WTC11 (cell line): ENCODE data around the gene FAM227A. TPM values are rescaled to one million over a fixed set of nuclear protein-coding genes. Genes with fewer than 3 reads are reported as not detected.
A peak's percentile ranks its signal among the peaks of the same experiment; 100 is the strongest.

Experiments
- ATF1 ChIP-seq: sonication (generic); formaldehyde crosslinking; IDR thresholded peaks from 2 replicates; pipeline ENCODE4 v1.8.1; 2023; ENCODE audit warnings: mild to moderate bottlenecking, moderate library complexity, missing genetic modification reagents
- CTCF ChIP-seq: fragments of 200-600 bp; IDR thresholded peaks from 2 replicates; pipeline ENCODE4 v1.8.0; 2022; ENCODE audit warnings: antibody characterized with exemption
- EMX1 ChIP-seq: fragments of 250-450 bp; sonication (Bioruptor Pico); IDR thresholded peaks from 2 replicates; pipeline ENCODE4 v1.8.0; 2021; ENCODE audit warnings: mild to moderate bottlenecking
- ETV6 ChIP-seq: sonication (generic); formaldehyde crosslinking; IDR thresholded peaks from 2 replicates; pipeline ENCODE4 v1.8.1; 2022; ENCODE audit warnings: mild to moderate bottlenecking, missing genetic modification reagents
- FOXK1 ChIP-seq: sonication (generic); formaldehyde crosslinking; IDR thresholded peaks from 2 replicates; pipeline ENCODE4 v1.8.0; 2022; ENCODE audit warnings: mild to moderate bottlenecking, moderate library complexity, missing genetic modification reagents
- GABPB1 ChIP-seq: sonication (generic); formaldehyde crosslinking; IDR thresholded peaks from 2 replicates; pipeline ENCODE4 v1.8.1; 2023; ENCODE audit warnings: mild to moderate bottlenecking, missing genetic modification reagents
- HMGXB4 ChIP-seq: sonication (generic); formaldehyde crosslinking; IDR thresholded peaks from 2 replicates; pipeline ENCODE4 v1.8.1; 2023; ENCODE audit warnings: mild to moderate bottlenecking, moderate library complexity, missing genetic modification reagents
- IRF2 ChIP-seq: sonication (generic); formaldehyde crosslinking; IDR thresholded peaks from 2 replicates; pipeline ENCODE4 v1.8.0; 2022; ENCODE audit warnings: low read depth, missing genetic modification reagents, borderline replicate concordance
- JUN ChIP-seq: sonication (generic); formaldehyde crosslinking; IDR thresholded peaks from 2 replicates; pipeline ENCODE4 v1.8.0; 2023; ENCODE audit warnings: mild to moderate bottlenecking, missing genetic modification reagents
- NFATC4 ChIP-seq: fragments of 250-450 bp; sonication (Bioruptor Pico); IDR thresholded peaks from 2 replicates; pipeline ENCODE4 v1.9.0; 2021; ENCODE audit warnings: mild to moderate bottlenecking
- NFE2L1 ChIP-seq: sonication (generic); formaldehyde crosslinking; IDR thresholded peaks from 2 replicates; pipeline ENCODE4 v1.8.1; 2023; ENCODE audit warnings: missing genetic modification reagents
- PRRX2 ChIP-seq: fragments of 250-450 bp; sonication (Bioruptor Pico); IDR thresholded peaks from 2 replicates; pipeline ENCODE4 v1.8.0; 2021; ENCODE audit warnings: mild to moderate bottlenecking
- RORB ChIP-seq: fragments of 250-450 bp; sonication (Bioruptor Pico); IDR thresholded peaks from 2 replicates; pipeline ENCODE4 v1.9.0; 2021; ENCODE audit warnings: mild to moderate bottlenecking
- SMAD3 ChIP-seq: sonication (generic); formaldehyde crosslinking; IDR thresholded peaks from 2 replicates; pipeline ENCODE4 v1.8.0; 2022; ENCODE audit warnings: missing genetic modification reagents, mild to moderate bottlenecking, borderline replicate concordance
- SMAD4 ChIP-seq: sonication (generic); formaldehyde crosslinking; IDR thresholded peaks from 2 replicates; pipeline ENCODE4 v1.8.0; 2022; ENCODE audit warnings: mild to moderate bottlenecking, missing genetic modification reagents
- ZBTB43 ChIP-seq: sonication (generic); formaldehyde crosslinking; IDR thresholded peaks from 2 replicates; pipeline ENCODE4 v1.8.1; 2023; ENCODE audit warnings: mild to moderate bottlenecking, missing genetic modification reagents
- ZNF121 ChIP-seq: sonication (generic); formaldehyde crosslinking; IDR thresholded peaks from 2 replicates; pipeline ENCODE4 v1.8.0; 2023; ENCODE audit warnings: missing genetic modification reagents
- ZNF425 ChIP-seq: fragments of 250-450 bp; sonication (Bioruptor Pico); conservative IDR thresholded peaks from 2 replicates; pipeline ENCODE4 v1.9.0; 2021; ENCODE audit warnings: mild to moderate bottlenecking
- total RNA-seq: library from RNA; stranded (reverse); gene quantifications from 3 replicates; pipeline ENCODE4 v1.2.3, GENCODE V29; 2021
- TF ChIP-seq, protein P1 (sequence below): sonication (generic); formaldehyde crosslinking; IDR thresholded peaks from 2 replicates; pipeline ENCODE4 v1.8.1; 2023; ENCODE audit warnings: mild to moderate bottlenecking, missing genetic modification reagents, borderline replicate concordance
- TF ChIP-seq, protein P2 (sequence below): sonication (generic); formaldehyde crosslinking; conservative IDR thresholded peaks from 2 replicates; pipeline ENCODE4 v1.8.1; 2023; ENCODE audit warnings: mild to moderate bottlenecking, low read depth, missing genetic modification reagents, moderate library complexity
- TF ChIP-seq, protein P3 (sequence below): sonication (generic); formaldehyde crosslinking; conservative IDR thresholded peaks from 2 replicates; pipeline ENCODE4 v1.8.1; 2022; ENCODE audit warnings: mild to moderate bottlenecking, missing genetic modification reagents

The FAM227A gene
- total RNA-seq, 1 experiment from 2014 or later: 3.8 TPM

DNA sequence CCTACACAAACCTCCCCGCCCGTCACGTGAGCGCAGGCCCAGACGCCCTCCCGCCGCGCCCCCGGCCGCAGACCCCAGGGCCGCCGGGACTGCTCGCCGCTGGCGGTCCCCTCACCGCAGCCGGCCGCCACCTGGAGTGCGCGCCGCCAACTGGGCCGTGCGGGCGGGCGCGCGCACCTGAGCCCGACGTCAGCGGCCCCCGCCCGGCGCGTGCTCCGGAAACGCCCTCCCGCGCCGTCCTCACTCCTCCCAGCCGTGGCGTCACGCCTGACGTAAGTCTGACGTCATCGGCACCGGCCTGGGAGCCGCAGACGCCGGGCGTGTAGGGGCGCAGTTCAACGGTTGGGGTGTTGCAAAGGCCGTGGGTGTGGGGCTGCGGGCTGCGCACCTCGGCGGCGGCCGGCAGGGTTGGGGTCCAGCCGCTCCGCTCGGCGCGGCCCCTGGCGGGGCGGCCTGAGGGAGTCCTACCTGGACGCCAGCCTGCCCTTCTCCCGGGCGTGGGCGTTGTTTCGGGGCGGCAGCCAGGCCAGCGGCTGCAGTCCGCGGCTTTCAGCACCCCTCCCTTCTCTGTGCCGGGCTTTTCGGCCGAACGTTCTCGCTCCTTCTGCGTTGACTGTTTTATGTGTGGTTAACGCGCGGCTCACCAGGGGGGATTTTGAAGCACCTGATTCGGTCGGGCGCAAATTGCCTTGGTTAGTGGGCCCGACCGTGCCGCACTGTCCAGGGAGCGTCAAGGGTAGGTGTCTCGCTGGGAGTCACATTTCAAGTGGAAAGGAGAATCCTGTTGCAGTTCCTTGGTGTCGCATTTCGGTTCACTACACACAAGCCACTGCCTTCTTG is 44.8 kb upstream of the FAM227A start, which contains the start of gene JOSD1 (continued):
- TF ChIP-seq, protein P1, sequence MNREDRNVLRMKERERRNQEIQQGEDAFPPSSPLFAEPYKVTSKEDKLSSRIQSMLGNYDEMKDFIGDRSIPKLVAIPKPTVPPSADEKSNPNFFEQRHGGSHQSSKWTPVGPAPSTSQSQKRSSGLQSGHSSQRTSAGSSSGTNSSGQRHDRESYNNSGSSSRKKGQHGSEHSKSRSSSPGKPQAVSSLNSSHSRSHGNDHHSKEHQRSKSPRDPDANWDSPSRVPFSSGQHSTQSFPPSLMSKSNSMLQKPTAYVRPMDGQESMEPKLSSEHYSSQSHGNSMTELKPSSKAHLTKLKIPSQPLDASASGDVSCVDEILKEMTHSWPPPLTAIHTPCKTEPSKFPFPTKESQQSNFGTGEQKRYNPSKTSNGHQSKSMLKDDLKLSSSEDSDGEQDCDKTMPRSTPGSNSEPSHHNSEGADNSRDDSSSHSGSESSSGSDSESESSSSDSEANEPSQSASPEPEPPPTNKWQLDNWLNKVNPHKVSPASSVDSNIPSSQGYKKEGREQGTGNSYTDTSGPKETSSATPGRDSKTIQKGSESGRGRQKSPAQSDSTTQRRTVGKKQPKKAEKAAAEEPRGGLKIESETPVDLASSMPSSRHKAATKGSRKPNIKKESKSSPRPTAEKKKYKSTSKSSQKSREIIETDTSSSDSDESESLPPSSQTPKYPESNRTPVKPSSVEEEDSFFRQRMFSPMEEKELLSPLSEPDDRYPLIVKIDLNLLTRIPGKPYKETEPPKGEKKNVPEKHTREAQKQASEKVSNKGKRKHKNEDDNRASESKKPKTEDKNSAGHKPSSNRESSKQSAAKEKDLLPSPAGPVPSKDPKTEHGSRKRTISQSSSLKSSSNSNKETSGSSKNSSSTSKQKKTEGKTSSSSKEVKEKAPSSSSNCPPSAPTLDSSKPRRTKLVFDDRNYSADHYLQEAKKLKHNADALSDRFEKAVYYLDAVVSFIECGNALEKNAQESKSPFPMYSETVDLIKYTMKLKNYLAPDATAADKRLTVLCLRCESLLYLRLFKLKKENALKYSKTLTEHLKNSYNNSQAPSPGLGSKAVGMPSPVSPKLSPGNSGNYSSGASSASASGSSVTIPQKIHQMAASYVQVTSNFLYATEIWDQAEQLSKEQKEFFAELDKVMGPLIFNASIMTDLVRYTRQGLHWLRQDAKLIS (CRISPR knock-in tag): no peak
- TF ChIP-seq NFATC4 (CRISPR knock-in tag) (no peak), PRRX2 (CRISPR knock-in tag) (no peak), HMGXB4 (CRISPR knock-in tag) (peak; percentile 91), EMX1 (CRISPR knock-in tag) (0 out of 2 replicates have a peak, but pooled peaks have one; percentile 6), ZNF425 (no peak), RORB (CRISPR knock-in tag) (no peak), ATF1 (CRISPR knock-in tag) (peak; percentile 68; the same call in 1 of the 2 replicates), SMAD4 (CRISPR knock-in tag) (no peak), SMAD3 (CRISPR knock-in tag) (no peak), NFE2L1 (peak; percentile 57; the same call in 1 of the 2 replicates), IRF2 (0 out of 2 replicates have a peak, but pooled peaks have one; percentile 70), ETV6 (peak; percentile 87), ZNF121 (no peak), GABPB1 (peak; percentile 64), JUN (no peak; the same call in 1 of the 2 replicates), FOXK1 (CRISPR knock-in tag) (peak; percentile 92), CTCF (no peak), ZBTB43 (CRISPR knock-in tag) (0 out of 2 replicates have a peak, but pooled peaks have one; percentile 53)
- TF ChIP-seq, protein P2, sequence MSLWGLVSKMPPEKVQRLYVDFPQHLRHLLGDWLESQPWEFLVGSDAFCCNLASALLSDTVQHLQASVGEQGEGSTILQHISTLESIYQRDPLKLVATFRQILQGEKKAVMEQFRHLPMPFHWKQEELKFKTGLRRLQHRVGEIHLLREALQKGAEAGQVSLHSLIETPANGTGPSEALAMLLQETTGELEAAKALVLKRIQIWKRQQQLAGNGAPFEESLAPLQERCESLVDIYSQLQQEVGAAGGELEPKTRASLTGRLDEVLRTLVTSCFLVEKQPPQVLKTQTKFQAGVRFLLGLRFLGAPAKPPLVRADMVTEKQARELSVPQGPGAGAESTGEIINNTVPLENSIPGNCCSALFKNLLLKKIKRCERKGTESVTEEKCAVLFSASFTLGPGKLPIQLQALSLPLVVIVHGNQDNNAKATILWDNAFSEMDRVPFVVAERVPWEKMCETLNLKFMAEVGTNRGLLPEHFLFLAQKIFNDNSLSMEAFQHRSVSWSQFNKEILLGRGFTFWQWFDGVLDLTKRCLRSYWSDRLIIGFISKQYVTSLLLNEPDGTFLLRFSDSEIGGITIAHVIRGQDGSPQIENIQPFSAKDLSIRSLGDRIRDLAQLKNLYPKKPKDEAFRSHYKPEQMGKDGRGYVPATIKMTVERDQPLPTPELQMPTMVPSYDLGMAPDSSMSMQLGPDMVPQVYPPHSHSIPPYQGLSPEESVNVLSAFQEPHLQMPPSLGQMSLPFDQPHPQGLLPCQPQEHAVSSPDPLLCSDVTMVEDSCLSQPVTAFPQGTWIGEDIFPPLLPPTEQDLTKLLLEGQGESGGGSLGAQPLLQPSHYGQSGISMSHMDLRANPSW (CRISPR knock-in tag): no peak; the same call in 1 of the 2 replicates
- TF ChIP-seq, protein P3, sequence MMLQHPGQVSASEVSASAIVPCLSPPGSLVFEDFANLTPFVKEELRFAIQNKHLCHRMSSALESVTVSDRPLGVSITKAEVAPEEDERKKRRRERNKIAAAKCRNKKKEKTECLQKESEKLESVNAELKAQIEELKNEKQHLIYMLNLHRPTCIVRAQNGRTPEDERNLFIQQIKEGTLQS (CRISPR knock-in tag): no peak
